Hematopoietic multipotent progenitor cell treated with erythropoietin and hydrocortisone succinate and interleukin-3 and kit ligand, for 15 days (in vitro differentiated cells): ENCODE data around the gene GJC1.
A peak's percentile ranks its signal among the peaks of the same experiment; 100 is the strongest.

Source experiments
- DNase-seq: peaks from one replicate; pipeline ENCODE4 v3.0.0-alpha.2; 2015; ENCODE audit warnings: low spot score

The GJC1 gene

DNA sequence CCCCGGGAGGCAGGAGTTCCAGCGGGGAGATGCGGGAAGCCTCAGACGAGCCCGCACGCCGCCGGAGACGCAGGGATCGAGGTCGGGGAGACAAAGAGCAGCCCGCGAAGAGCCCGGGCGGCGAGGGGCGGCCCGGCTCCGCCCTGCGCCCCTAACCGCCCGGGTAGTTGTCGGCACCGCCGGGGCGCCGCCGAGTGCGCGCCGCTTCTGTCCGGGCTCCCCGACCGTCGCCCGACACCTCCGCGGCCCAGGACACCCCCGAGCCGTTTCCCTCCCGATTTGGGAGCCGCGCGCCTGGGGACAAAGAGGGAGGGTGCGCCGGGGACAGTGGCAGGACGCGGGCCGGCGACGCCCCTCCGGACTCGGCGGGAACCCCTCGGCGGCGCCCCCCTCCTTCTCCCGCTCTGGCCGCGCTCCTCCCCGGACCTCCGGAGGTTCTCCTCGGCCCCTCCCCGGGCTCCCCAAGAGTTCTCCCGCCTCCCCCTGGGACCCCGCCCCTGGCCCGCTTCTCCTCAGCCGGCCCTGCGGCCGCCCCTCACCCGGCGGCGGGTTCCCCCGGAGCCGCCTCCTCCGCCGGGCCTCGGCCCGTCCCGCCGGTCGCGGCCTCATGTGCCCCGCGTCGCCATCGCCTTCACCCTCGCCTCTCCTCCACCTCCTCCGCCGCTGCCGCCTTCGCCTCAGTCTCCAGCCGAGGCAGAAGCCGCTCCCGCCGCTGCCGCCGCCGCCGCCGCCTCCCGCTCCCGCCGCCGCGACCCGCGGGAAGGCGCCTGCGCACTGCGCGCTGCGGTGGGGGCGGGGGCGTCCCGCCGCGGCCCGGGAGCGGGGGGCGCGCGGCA, at the start of gene GJC1:
TSS of gene GJC1 (minus strand) at position 765 of the 836 bp plus-strand sequence. CDS start 24,470 bp downstream, outside the sequence.
- DNase-seq = no peak

GRCh38 chr17:44879376-44879775, 49.3 kb upstream of the GJC1 start:
- DNase-seq = no peak

- peak; percentile 39 for DNase-seq
Observed at GRCh38 chr17:44878627-44879221, 48.6 kb upstream of the GJC1 start.

GRCh38 chr17:44877121-44877520, 47.0 kb upstream of the GJC1 start:
- no peak for DNase-seq

GRCh38 chr17:44875761-44876160, 45.7 kb upstream of the GJC1 start:
- no peak for DNase-seq

DNA sequence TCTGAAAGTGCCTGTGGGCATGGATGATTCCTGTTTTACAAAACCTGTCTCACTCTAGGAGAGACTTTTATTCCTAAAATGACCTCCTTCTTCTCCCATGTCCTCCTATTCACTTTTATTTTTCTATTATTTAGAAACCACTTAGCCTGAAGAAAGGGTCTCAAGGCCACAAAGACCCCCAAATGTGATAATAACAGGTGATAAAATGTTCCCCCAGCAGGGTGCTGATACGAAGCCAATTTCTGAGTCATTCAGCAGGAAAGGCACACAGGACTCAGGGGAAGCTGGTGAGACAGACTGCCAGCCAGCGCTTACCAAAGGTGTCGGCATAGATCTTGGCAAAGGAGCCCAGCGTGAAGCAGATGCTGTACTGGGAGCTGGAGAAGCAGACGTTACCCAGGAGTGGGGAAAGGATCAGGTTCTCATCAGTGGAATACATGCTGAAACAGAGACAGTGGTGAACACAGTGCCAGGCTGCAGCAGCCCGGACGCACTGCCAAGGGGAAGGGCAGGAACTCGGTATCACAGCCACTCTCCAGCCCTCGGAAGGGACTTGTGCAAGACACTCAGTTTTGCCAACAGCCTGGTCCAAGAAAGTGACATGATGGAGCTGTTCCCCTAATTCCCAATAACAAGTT, 42.2 kb upstream of the GJC1 start:
- no peak for DNase-seq

- no peak for DNase-seq
Observed at GRCh38 chr17:44871556-44871955, 41.5 kb upstream of the GJC1 start.

DNA sequence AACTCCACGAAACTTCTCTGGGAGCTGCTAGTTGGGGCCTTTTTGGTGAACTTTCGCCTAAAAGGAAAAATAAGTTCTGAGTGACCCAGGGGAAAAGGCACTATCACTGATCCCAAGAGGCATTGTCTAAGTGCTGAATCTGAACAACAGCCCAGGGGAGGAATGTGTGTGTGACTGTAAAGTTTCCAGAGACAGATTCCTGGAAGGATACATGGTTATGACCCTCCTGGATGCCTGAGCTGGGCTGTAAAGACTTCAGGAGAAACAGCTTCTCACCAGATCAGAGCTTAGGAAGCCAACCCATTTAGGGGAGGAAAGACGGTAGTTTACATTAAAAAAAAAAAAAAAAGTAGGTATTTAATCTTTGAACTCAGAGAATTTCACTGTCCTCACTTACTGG, 37.8 kb upstream of the GJC1 start:
- DNase-seq = no peak

DNA sequence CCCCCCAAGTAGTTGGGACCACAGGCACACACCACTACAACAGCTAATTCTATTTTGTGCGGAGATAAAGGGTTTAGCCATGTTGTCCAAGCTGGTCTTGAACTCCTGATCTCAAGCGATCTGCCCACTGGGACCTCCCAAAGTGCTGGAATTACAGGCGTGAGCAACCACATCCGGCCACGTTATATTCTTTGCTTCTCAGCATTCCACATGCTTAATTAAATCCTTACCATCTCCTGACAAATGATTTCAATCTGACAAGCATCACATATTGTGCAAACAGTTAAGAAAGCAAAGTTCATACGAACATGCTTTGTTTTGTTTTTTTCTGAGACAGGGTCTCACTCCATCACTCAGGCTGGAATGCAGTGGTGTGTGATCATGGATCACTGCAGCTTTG, 35.8 kb upstream of the GJC1 start:
- no peak for DNase-seq

- DNase-seq = peak; percentile 74
Observed at GRCh38 chr17:44865231-44865660, 35.2 kb upstream of the GJC1 start.

- no peak for DNase-seq
Observed at GRCh38 chr17:44864831-44865230, 34.7 kb upstream of the GJC1 start.

GRCh38 chr17:44863061-44863918, 33.2 kb upstream of the GJC1 start:
- no peak for DNase-seq

DNA sequence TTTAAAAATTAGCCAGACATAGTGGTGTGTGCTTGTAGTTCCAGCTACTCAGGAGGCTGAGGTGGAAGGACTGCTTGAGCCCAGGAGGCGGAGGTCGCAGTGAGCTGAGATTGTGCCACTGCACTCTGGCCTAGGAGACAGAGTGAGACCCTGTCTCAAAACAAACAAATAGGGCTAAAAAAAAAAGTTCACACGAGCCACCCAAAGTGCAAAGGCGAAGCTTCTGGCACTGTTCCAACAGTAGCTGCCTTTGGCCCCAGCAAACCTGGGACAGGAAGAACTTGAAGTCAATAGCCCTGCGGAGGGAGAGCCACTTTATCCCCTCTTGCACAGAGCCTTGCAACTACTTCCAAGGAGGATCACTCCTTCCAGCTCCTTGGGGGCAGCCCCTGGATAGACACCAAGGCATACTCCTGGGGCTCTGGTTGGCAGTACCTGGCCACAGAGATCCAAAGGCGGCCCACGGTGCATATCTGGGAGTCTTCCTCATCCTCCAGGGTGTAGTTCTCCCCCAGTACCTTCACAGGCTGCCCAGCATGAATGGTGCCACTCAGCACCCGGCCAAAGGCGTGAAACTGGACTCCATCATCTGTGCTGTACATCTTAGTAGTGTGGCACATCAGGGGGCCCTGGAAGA, 32.3 kb upstream of the GJC1 start:
- DNase-seq = no peak

GRCh38 chr17:44859701-44860100, 29.6 kb upstream of the GJC1 start:
- DNase-seq = no peak

GRCh38 chr17:44854192-44854591, 24.1 kb upstream of the GJC1 start:
- DNase-seq = no peak

DNA sequence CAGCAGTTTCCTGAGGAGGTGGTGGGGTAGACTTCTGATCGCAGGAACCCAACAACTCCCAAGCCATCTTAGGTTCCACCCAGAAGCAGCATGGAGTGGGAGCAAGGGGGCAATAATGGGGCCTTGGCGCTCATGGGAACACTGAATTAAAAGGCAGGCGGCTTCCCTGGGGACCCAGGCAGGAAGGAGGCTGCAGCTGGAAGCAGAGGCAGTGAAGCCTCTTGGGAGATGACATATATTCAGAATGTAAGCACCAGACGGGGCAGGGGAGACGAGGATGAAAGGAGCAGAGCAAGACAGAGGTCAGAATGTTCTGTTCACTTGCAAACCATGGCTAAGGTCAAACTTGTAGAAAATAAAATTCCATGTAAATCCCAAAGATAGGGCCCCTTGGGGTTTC, 20.5 kb upstream of the GJC1 start:
- DNase-seq = no peak

- DNase-seq = no peak
Observed at GRCh38 chr17:44850025-44850424, 19.9 kb upstream of the GJC1 start.

GRCh38 chr17:44848961-44849489, 18.9 kb upstream of the GJC1 start:
- DNase-seq = no peak

DNA sequence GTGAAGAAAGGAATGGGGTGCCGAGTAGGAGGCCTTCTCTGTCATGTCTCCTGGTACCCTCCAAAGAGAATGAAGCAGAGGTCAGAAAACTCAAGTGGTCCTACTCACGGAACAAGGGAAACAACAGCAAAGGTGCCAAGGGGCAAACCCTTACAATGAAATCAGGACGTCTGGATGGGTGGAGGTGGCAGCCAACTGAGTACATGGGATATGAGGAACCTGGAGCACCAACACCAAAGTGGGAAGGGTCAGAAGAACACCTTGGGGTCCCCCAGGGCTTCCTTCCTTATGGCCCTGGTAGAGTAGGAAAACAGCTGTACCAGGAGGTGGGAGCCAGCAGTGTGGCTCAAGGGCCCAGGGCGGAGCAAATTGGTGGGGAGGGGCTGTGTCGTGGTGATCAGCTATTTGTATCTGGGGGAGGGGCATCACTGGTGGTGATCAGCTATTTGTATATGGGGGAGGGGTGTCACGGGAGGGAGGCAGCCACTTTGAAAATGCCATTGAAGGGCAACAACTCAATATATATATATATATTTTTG, 18.2 kb upstream of the GJC1 start:
- DNase-seq = no peak

DNA sequence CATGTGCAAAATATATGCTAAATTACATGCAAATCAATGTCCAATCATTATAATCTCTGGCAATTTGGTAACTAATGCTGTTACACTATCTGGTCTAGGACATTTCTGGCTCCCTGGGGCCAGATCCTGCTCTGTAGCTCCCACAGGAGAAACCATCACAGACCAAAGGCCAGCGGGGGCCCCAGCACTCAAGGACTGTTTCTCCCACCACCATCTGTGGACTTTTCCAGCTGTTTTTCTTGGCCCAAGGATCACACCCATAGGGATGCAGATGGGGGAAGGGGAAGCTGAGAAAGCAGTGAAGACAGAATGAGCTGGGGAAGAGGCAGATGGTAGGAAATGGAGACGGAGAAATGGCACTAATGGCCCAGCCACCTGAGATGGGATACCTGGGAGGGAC, 17.5 kb upstream of the GJC1 start, which contains the start of gene HIGD1B:
TSS of gene HIGD1B (plus strand) at position 298 of the 400 bp plus-strand sequence. CDS start 270 bp downstream, outside the sequence.
- no peak for DNase-seq

- no peak for DNase-seq
Observed at GRCh38 chr17:44846206-44846605, 16.1 kb upstream of the GJC1 start.
